H1 (cell line): ENCODE measurements around the gene SLC35B2. TPM values are rescaled to one million over a fixed set of nuclear protein-coding genes. Genes with fewer than 3 reads are reported as not detected.

Experiments used
- CTCF ChIA-PET: fragments of 300-600 bp; sonication (Branson Sonifier 250); formaldehyde crosslinking; loops from one replicate; lab custom pipeline; 2021; ENCODE audit not compliant: partially characterized antibody; lab: Charles Lee
- POLR2A ChIA-PET: fragments of 300-600 bp; sonication (Branson Sonifier 250); formaldehyde crosslinking; loops from one replicate; lab custom pipeline; 2021; ENCODE audit warnings: inconsistent platforms; ENCODE audit not compliant: partially characterized antibody; lab: Charles Lee
- DNase-seq, 2 experiments: peaks; one replicate each; pipeline versions ENCODE4 v3.0.0 to v3.0.0-alpha.2; 2010 to 2022; ENCODE audit warnings: low spot score in 2 of 2, low read depth in 1 of 2, mixed read lengths in 1 of 2
- FAIRE-seq: peaks from 2 replicates; lab custom pipeline; 2011; peaks lifted over from hg19 to GRCh38; lab: Jason Lieb, UNC
- H2AFZ ChIP-seq: 2 replicates; pipeline ENCODE4 v1.8.1; 2012; ENCODE audit warnings: low read length, inconsistent platforms
- H2AK5ac ChIP-seq: 2 replicates; pipeline ENCODE4 v1.6.1; 2013; ENCODE audit warnings: low read depth, low read length
- H2BK120ac ChIP-seq: replicated peaks from 2 replicates; pipeline ENCODE3; 2013; ENCODE audit warnings: low read depth, low read length, inconsistent platforms
- H2BK12ac ChIP-seq: 2 replicates; pipeline ENCODE4 v1.6.1; 2013; ENCODE audit warnings: low read depth, low read length
- H2BK15ac ChIP-seq: 2 replicates; pipeline ENCODE4 v1.6.1; 2013; ENCODE audit warnings: low read length
- H2BK20ac ChIP-seq: 2 replicates; pipeline ENCODE4 v1.6.1; 2013; ENCODE audit warnings: low read length
- H2BK5ac ChIP-seq: 2 replicates; pipeline ENCODE4 v1.6.1; 2013; ENCODE audit warnings: low read depth, low read length
- H3K14ac ChIP-seq: 2 replicates; pipeline ENCODE4 v1.6.1; 2013; ENCODE audit warnings: inconsistent platforms; ENCODE audit not compliant: insufficient read length
- H3K18ac ChIP-seq: 2 replicates; pipeline ENCODE4 v1.6.1; 2013; ENCODE audit warnings: low read length; ENCODE audit errors: extremely low read depth
- H3K23ac ChIP-seq: 2 replicates; pipeline ENCODE4 v1.6.1; 2013; ENCODE audit warnings: inconsistent platforms; ENCODE audit not compliant: insufficient read length
- H3K23me2 ChIP-seq: 2 replicates; pipeline ENCODE4 v1.6.1; 2013; ENCODE audit warnings: low read depth, low read length
- H3K27ac ChIP-seq: 2 replicates; pipeline ENCODE4 v1.6.1; 2011; ENCODE audit warnings: low read depth, low read length, inconsistent platforms
- H3K27me3 ChIP-seq, 4 experiments: replicated peaks in 1 of 4; 1 replicate in 1 of 4; 2 replicates in 3 of 4; pipeline versions ENCODE4 v1.6.1 to v1.8.1; 2011 to 2013; ENCODE audit warnings: low read length in 3 of 4, mild to moderate bottlenecking in 3 of 4, inconsistent platforms in 2 of 4, mixed read lengths in 2 of 4, moderate library complexity in 1 of 4; ENCODE audit not compliant: control insufficient read depth in 3 of 4, insufficient read depth in 3 of 4; ENCODE audit errors: extremely low read depth in 1 of 4
- H3K36me3 ChIP-seq, 4 experiments: 2 replicates each; pipeline versions ENCODE4 v1.6.1 to v1.8.1; 2011 to 2013; ENCODE audit warnings: mild to moderate bottlenecking in 4 of 4, low read length in 3 of 4, moderate library complexity in 2 of 4, control low read depth in 1 of 4, inconsistent platforms in 1 of 4; ENCODE audit not compliant: insufficient read depth in 4 of 4, control insufficient read depth in 2 of 4
- H3K4ac ChIP-seq: replicated peaks from 2 replicates; pipeline ENCODE3; 2013; ENCODE audit warnings: low read length, low read depth, mixed read lengths, inconsistent platforms; ENCODE audit not compliant: insufficient read length
- H3K4me1 ChIP-seq, 4 experiments: replicated peaks in 1 of 4; 1 replicate in 1 of 4; 2 replicates in 3 of 4; pipeline versions ENCODE4 v1.6.1 to v1.8.1; 2011 to 2013; ENCODE audit warnings: low read length in 3 of 4, inconsistent platforms in 2 of 4, mixed read lengths in 1 of 4; ENCODE audit not compliant: insufficient read depth in 4 of 4, control insufficient read depth in 3 of 4
- H3K4me2 ChIP-seq, 2 experiments: 2 replicates each; pipeline versions ENCODE4 v1.6.1 to v1.8.1; 2011 to 2013; ENCODE audit warnings: low read depth in 2 of 2, low read length in 2 of 2, control low read depth in 1 of 2, inconsistent platforms in 1 of 2, mild to moderate bottlenecking in 1 of 2; ENCODE audit not compliant: insufficient read depth in 1 of 2
- H3K4me3 ChIP-seq, 4 experiments: fragments of 200-600, 300-600 bp in 1 of 4; sonication (generic), shearing (Covaris generic), sonication (Bioruptor Twin) in 1 of 4; 2 replicates each; pipeline versions ENCODE4 v1.5.1 to v1.8.1; 2011 to 2016; ENCODE audit warnings: low read length in 4 of 4, low read depth in 3 of 4, control low read depth in 2 of 4, inconsistent platforms in 2 of 4, mild to moderate bottlenecking in 2 of 4, mixed read lengths in 1 of 4, moderate library complexity in 1 of 4; ENCODE audit not compliant: insufficient read depth in 2 of 4; ENCODE audit errors: extremely low read depth in 1 of 4
- H3K56ac ChIP-seq: replicated peaks from 2 replicates; pipeline ENCODE3; 2013; ENCODE audit warnings: low read depth, mild to moderate bottlenecking, mixed read lengths, low read length, inconsistent platforms; ENCODE audit not compliant: insufficient read length
- H3K79me1 ChIP-seq: 2 replicates; pipeline ENCODE4 v1.6.1; 2013; ENCODE audit warnings: low read depth, low read length, control low read depth
- H3K79me2 ChIP-seq, 2 experiments: 2 replicates each; pipeline versions ENCODE4 v1.6.1 to v1.8.1; 2012 to 2013; ENCODE audit warnings: low read length in 2 of 2, mild to moderate bottlenecking in 2 of 2, inconsistent platforms in 1 of 2; ENCODE audit not compliant: insufficient read depth in 2 of 2, control insufficient read depth in 1 of 2
- H3K9ac ChIP-seq, 4 experiments: replicated peaks in 1 of 4; 1 replicate in 1 of 4; 2 replicates in 3 of 4; pipeline versions ENCODE4 v1.6.1 to v1.8.1; 2011 to 2013; ENCODE audit warnings: low read depth in 3 of 4, low read length in 3 of 4, control low read depth in 2 of 4, mild to moderate bottlenecking in 2 of 4, moderate library complexity in 2 of 4, inconsistent platforms in 1 of 4; ENCODE audit errors: extremely low read depth in 1 of 4
- H3K9me3 ChIP-seq, 2 experiments: 2 replicates each; pipeline versions ENCODE4 v1.6.1 to v1.8.1; 2012 to 2013; ENCODE audit warnings: mild to moderate bottlenecking in 2 of 2, moderate library complexity in 2 of 2, control low read depth in 1 of 2, inconsistent platforms in 1 of 2, low read depth in 1 of 2, low read length in 1 of 2, mixed read lengths in 1 of 2; ENCODE audit not compliant: insufficient read depth in 2 of 2
- H4K20me1 ChIP-seq, 2 experiments: replicated peaks in 1 of 2; 2 replicates each; pipeline versions ENCODE3 to v1.8.1; 2011 to 2013; ENCODE audit warnings: inconsistent platforms in 2 of 2, low read length in 2 of 2, mild to moderate bottlenecking in 1 of 2; ENCODE audit not compliant: insufficient read depth in 2 of 2, control insufficient read depth in 1 of 2
- H4K5ac ChIP-seq: 2 replicates; pipeline ENCODE4 v1.6.1; 2013; ENCODE audit warnings: low read length, low read depth, mixed read lengths, inconsistent platforms; ENCODE audit not compliant: insufficient read length
- H4K8ac ChIP-seq: 2 replicates; pipeline ENCODE4 v1.8.0; 2013; ENCODE audit warnings: mild to moderate bottlenecking, moderate library complexity, low read length, inconsistent platforms; ENCODE audit not compliant: insufficient read depth; ENCODE audit errors: extremely low read depth
- H4K91ac ChIP-seq: replicated peaks from 2 replicates; pipeline ENCODE3; 2013; ENCODE audit warnings: low read length, mixed read lengths, inconsistent platforms; ENCODE audit not compliant: insufficient read length
- BRCA1 ChIP-seq: IDR thresholded peaks from 2 replicates; pipeline ENCODE4 v1.6.1; 2012; ENCODE audit warnings: low read depth, low read length, improper control_type of control experiment
- CBX8 ChIP-seq: fragments of 300-800, 300-1000 bp; sonication (generic); IDR thresholded peaks from 2 replicates; pipeline ENCODE4 v1.7.1; 2016; ENCODE audit warnings: low read depth, low read length, borderline replicate concordance
- CTCF ChIP-seq, 3 experiments: IDR thresholded peaks; 1 replicate in 2 of 3; 2 replicates in 1 of 3; pipeline versions ENCODE4 v1.5.1 to v1.6.1; 2011; ENCODE audit warnings: low read length in 3 of 3, mild to moderate bottlenecking in 3 of 3, inconsistent platforms in 2 of 3, low read depth in 1 of 3, moderate library complexity in 1 of 3; ENCODE audit not compliant: insufficient read depth in 1 of 3; ENCODE audit errors: control extremely low read depth in 1 of 3
- FOSL1 ChIP-seq: IDR thresholded peaks from 2 replicates; pipeline ENCODE4 v1.6.1; 2011; ENCODE audit warnings: mild to moderate bottlenecking, low read depth, low read length, moderate library complexity; ENCODE audit not compliant: insufficient read depth
- GTF2F1 ChIP-seq: IDR thresholded peaks from 2 replicates; pipeline ENCODE4 v1.6.1; 2012; ENCODE audit warnings: low read depth, low read length, improper control_type of control experiment, borderline replicate concordance
- SRF ChIP-seq: IDR thresholded peaks from 2 replicates; pipeline ENCODE4 v1.6.1; 2011; ENCODE audit warnings: mild to moderate bottlenecking, low read depth, low read length, moderate library complexity
- TCF12 ChIP-seq: IDR thresholded peaks from 2 replicates; pipeline ENCODE4 v1.6.1; 2011; ENCODE audit warnings: low read depth, mild to moderate bottlenecking, low read length
- YY1 ChIP-seq: IDR thresholded peaks from 2 replicates; pipeline ENCODE4 v1.6.1; 2011; ENCODE audit warnings: low read depth, mild to moderate bottlenecking, low read length
- WGBS, 2 experiments: shearing (Covaris generic) in 1 of 2; methylation state at CpG; one replicate each; pipeline versions ENCODE4 v1.1.6 to v1.1.7; 2013 to 2015; ENCODE audit warnings: low lambda C conversion rate in 2 of 2, mixed read lengths in 2 of 2, inconsistent platforms in 1 of 2, low coverage in 1 of 2, missing lambda C conversion rate in 1 of 2; ENCODE audit not compliant: insufficient replicate concordance in 2 of 2, insufficient coverage in 1 of 2, insufficient read length in 1 of 2; ENCODE audit errors: extremely low coverage in 1 of 2, missing lambda C conversion rate in 1 of 2; 5-methylcytosine and 5-hydroxymethylcytosine counted together
- polyA plus RNA-seq, 7 experiments: library from polyadenylated mRNA; depleted of rRNA in 3 of 7; stranded (reverse) in 5 of 7; unstranded in 2 of 7; fragments of >200 nt in 5 of 7; fragments of 200-250 nt in 2 of 7; gene quantifications; 1 replicate in 5 of 7; 2 replicates in 1 of 7; 4 replicates in 1 of 7; pipeline versions ENCODE4 v1.2.1 to v1.2.3, GENCODE V29; 2011 to 2013; ENCODE audit warnings: missing spikeins in 2 of 7, mixed read lengths in 2 of 7
- total RNA-seq: library from RNA; stranded (reverse); fragmentation: NEBNext Ultra II Directional; extraction: Animal tissue kit (Norgen Biotek cat#: 25700); gene quantifications from 2 replicates; pipeline ENCODE4 v1.2.1, GENCODE V29; 2021

The SLC35B2 gene
- total and polyA plus RNA-seq, 2 of the 8 experiments (the other 6 are each of a cell fraction or from before 2014, with no cell fraction given) = 29.5 to 65.0 TPM

DNA sequence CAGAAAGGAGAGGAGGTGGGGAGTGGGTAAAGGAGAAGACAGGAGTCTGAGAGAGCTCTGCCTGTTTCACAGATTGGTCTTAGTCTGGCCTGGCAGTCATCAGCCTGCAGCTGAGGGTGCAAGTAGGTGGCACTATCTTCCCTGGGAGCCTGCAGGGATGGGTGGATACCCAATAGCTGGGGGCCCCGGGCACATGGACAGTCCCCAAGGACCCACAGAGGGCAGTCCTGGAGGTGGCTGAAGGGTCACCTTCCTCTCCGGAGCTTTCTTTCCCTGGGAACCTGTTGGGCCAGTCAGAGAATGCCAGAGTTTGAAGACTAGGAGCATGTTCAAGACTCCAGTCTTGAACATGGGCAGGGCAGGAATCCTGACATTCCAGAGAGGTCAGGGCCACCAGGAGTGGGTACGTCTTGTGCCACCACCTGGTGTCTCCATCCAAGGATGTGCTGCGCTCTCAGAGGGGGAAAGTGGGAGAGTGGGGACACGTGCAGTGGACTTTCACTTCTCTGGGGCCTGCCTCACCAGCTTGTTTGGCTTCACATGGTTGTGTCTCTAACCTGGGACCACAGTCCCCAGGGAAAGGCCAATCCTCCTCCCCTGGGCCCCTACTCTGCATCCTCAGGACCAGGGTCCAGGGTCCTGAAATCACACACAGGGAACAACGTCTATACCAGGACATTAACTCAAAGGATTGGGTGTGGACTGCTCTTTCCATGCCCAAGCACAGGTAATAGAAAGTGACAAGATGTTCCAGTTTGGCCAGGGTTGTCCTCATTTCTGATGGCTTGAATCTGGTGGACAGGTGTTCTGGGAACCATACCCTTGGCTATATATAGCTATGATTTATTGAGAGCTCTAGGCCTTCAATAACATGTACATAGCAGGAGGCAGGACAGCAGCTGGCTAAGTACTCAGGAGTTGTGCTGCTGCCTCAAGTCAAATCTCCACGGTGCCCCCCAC, 37.8 kb upstream of the SLC35B2 start:
- FAIRE-seq = no peak
- Histone ChIP-seq H3K9ac (no peak overlapping the region), H2BK5ac (no peak overlapping the region), H3K79me2 (no peaks in the 10 kb centered on the region), H3K27me3 (peaks cover 0 to 22% (median 15%) of the 10 kb centered on the region in 4 experiments; a peak in 6 of 7 replicates), H2BK15ac (no peak overlapping the region), H3K23ac (no peak overlapping the region), H3K18ac (no peak overlapping the region), H4K5ac (no peak overlapping the region), H3K56ac (no peak overlapping the region), H2BK20ac (no peak overlapping the region), H2BK12ac (no peak overlapping the region), H3K36me3 (peaks cover 0 to 1% (median 0%) of the 10 kb centered on the region in 4 experiments; a peak in 2 of 8 replicates), H3K14ac (no peak overlapping the region), H3K9me3 (no peaks in the 10 kb centered on the region), H2AK5ac (no peak overlapping the region), H3K27ac (no peak overlapping the region), H2BK120ac (no peak overlapping the region), H3K79me1 (no peaks in the 10 kb centered on the region), H3K4me1 (peaks cover 0 to 5% (median 4%) of the 10 kb centered on the region in 4 experiments; a peak in 4 of 7 replicates), H2AFZ (no peak overlapping the region), H3K23me2 (peaks cover 14% of the 10 kb centered on the region), H4K8ac (no peak overlapping the region; the same call in 1 of the 2 replicates), H3K4me3 (no peak overlapping the region), H3K4me2 (no peak overlapping the region), H3K4ac (no peak overlapping the region), H4K20me1 (no peaks in the 10 kb centered on the region), H4K91ac (no peak overlapping the region)
- CTCF ChIA-PET = interaction anchor here (1.1 to 6.5 kb wide), 9 partner anchors 10 to 476 kb away, joined by 3 to 71 read pairs (median 11); partner anchors contain the start of genes AARS2 and TMEM151B
- no peak for DNase-seq
- POLR2A ChIA-PET = interaction anchor here (0.9 to 10.4 kb wide), 11 partner anchors 8 to 48 kb away, joined by 3 to 102 read pairs (median 34); partner anchors contain the start of genes AARS2, HSP90AB1, SLC35B2 and TMEM151B
- WGBS, 2 experiments = 82% methylated on average over 7 of the region's 7 CpGs; no CpG with 5 or more reads in 1 of the 2 experiments
- TF ChIP-seq TCF12 = no peak
- no peak for TF ChIP-seq CBX8
- TF ChIP-seq YY1 = no peak
- TF ChIP-seq BRCA1 = no peak
- no peak for TF ChIP-seq CTCF (IDR thresholded peaks at IDR 0.05; ENCODE audit: control extremely low read depth in 1 of 3, insufficient read depth in 1 of 3, low read depth in 1 of 3, low read length in 3 of 3)
- TF ChIP-seq GTF2F1 = no peak
- TF ChIP-seq SRF = no peak
- no peak for TF ChIP-seq FOSL1
